RPMI7951 (cell line): ENCODE data around the gene GPM6B. TPM values are rescaled to one million over a fixed set of nuclear protein-coding genes. Genes with fewer than 3 reads are reported as not detected.

Source experiments
- DNase-seq: peaks from one replicate; pipeline ENCODE4 v3.0.0-alpha.2; 2012; ENCODE audit warnings: low read depth
- total RNA-seq: library from RNA; depleted of rRNA; stranded (reverse); fragments of >200 nt; shearing (Covaris generic); gene quantifications from 2 replicates; pipeline ENCODE4 v1.2.3, GENCODE V29; 2014

GPM6B gene
- total RNA-seq, 1 experiment from 2014 or later: 2.4 TPM

- no peak for DNase-seq
These were observed 8.4 kb upstream of the GPM6B start for GRCh38 chrX:13825178-13825762.

GRCh38 chrX:13824746-13825145 lies 7.9 kb upstream of the GPM6B start:
- no peak for DNase-seq

- no peak for DNase-seq
These were observed 4.8 kb upstream of the GPM6B start for GRCh38 chrX:13821738-13822137.

DNA sequence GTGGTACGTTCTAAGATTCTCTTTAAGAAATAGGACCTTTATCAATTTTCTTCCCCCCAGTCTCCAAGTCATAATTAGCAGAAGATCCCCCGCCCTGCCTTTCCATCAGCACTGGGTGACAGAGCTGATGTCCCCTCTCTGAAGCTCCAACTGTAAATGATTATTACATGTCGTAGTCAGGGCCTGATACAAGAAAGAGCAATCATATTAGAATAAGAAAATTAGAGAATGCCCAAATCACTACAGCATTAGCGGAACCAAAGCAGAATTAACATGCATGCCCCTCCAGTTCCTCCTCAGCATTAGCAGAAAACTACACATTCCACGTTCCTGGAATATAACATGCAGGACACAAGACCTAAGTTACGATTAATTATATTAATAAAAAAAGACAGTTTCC lies 717 bp downstream of the GPM6B start:
- no peak for DNase-seq

- no peak for DNase-seq
These were observed 1.2 kb downstream of the GPM6B start for GRCh38 chrX:13815664-13816063.

GRCh38 chrX:13808865-13809264 lies 8.0 kb downstream of the GPM6B start:
- DNase-seq: no peak

DNA sequence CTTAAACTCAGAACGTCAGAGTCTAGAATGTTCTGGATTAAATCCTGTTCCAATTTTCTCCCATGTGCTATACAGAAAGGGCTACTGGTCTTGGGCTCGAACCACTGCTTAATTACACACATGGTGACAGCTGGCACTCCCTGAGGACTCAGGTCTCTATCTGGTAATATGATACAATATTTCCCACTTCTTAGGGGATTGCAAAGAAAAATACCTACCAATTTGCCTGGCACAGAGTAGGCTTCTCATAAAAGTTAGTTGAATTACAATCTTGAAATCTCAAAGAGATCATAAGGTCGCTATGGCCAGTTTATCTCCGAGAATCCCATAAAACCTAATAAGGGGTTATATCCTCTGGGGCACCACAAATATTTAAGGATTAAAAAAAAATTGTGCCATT lies 8.6 kb downstream of the GPM6B start:
- DNase-seq: no peak

- no peak for DNase-seq
These were observed 11.7 kb downstream of the GPM6B start for GRCh38 chrX:13805241-13805640.

DNA sequence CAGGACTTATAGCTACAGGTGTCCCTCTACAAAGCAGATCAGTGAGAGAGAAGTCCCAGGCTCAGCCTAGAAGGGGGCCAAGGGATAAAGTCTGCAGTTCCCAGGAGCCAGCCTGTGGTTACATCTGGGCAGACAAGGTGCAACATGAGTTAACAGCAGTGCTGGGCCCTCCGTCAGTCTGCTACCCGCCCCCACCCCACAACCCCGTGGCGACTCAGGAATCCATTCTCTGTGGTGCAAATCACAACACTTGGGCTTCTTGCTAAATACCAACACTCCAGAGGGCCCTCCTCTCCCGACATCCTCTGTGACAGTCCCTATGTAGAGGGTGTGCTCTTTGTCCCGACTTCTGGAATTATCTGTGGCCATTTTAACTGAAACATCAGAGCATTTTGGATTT lies 13.8 kb downstream of the GPM6B start:
- DNase-seq: no peak

DNA sequence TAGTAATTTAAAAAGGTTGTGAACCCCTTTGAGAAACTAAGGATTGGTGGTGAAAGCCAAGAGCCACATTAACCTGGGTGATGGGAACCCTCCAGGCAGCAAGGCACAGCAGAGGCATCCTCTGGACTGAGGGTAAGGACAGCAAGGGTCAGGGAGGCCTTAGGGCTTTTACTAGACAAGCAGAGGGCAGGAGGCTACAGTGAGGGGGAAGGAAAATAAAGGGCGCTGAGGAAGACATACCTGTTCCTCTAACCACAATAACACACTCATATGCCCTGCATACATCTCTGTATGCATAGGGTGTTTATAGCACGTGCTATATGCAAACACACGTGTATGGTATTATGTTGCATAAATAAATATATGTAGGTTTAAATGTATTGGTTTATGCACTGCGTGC lies 18.7 kb downstream of the GPM6B start:
- no peak for DNase-seq

DNA sequence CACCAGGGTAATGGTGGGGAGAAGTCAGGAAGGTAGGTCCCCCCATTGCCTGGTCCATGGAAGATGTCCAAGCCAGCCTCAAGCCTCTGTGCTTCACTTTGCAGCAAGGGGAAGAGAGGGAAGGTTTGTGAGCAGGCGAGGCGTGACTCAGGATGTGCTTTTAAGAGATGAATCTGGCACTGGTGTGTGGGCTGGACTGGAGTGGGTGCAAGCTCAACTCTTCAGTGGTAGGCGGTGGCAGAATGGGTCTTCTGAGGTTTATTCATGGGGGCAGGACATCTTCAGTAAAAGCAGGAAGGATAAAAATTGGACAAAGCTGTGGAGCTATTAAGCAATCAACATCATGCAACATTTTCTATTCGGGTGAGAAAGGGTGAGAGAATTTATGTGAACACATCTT lies 19.4 kb downstream of the GPM6B start:
- no peak for DNase-seq

DNA sequence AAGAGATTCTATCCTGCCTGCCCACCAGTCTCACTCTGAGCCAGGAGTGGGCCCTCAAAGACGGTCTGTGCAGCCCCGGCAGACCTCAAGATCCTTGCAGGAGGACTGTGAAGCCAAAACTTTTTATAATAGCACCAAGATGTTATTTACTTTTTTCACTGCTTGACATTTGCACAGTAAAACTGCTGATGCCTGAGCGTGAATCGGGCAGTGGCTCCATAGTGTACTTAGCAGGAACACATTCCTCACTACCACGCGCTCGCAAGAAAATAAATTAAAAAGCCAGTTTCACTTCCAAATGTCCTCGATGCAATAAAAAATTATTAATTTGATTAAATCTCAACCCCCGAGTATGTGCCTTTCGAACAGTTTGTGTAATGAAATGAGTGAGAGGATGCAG lies 22.5 kb downstream of the GPM6B start:
- no peak for DNase-seq

GRCh38 chrX:13793897-13794296 lies 23.0 kb downstream of the GPM6B start:
- DNase-seq: no peak

DNA sequence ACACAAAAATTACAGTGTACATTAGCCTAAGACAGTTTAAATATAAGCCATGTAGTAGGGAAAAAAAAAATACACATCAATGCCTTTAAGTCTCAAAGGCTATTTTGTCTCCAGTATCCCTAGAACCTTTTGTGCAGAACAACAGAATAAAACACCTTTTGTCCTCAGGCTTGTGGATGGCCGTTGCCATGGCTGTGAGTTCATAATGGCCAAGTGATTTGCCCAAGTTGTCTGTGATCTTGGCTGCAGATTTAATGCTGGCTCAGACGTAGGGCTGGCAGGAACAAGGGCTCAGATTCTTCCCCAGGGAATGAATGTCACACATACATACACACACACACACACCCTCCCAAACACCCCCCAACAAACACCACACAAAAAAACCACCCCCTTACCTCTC lies 25.3 kb downstream of the GPM6B start:
- DNase-seq: peak; percentile 5

- no peak for DNase-seq
These were observed 25.7 kb downstream of the GPM6B start for GRCh38 chrX:13791145-13791544.

DNA sequence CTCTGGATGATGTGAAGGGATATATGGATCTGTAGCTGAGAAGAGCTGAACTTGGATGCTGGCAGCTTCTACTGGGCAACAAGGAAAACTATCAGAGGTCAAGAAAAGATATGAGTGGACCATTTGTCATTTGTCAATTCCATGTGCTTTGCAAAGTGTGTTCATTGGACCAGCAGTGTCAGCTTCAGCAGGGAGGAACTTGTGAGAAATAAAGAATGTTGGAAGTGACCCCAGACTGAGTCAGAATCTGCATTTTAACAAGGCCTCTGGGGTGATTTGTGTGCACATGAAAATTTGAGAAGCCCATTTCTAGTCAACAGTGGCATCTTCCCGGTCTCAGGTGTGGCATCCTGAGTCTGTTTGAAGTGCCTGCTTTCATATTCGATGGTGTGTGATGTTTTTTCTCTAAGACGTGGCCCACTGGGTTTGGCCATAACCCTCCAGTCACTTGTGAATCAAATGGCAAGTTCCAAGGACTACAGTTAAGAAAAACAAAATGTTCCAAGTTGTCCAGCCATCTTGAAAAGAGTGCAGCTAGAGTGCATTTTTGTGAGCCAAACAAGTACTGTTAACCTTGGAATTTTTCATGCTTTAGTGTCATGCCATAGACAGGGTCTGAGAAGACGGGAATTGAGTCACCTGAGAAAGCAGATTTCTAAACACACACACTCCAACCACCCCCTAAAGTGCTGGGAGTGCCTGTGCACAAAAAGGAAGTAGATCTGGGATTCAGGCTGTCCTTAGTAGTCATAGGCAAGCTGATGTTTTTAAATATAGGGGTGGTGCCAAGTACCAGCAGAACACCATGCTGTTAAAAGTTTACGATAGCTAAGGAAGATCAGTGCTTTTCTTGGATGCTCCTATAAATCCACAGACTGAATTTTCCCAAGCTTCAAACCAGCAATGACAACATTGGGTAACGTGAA lies 26.4 kb downstream of the GPM6B start:
- DNase-seq: no peak

DNA sequence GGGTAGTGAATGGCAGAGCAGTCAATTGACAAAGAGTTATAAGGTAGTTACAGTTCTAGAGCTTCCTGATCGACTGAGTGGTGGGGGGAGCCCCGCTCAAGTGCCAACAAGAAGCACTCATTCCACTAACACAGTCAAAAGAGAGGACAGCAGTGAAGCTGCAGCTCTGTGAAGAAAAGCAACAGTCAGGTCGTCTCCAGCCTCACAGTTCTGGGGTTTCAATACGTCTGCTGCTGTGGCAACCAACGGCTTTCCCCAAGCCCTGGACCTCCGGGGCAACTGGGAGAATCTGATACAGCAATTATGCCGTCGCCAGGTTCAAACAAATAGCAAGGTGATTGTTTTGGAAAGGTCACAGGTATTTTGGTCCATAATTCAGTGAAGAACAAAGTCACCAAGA lies 30.8 kb downstream of the GPM6B start:
- DNase-seq: no peak

DNA sequence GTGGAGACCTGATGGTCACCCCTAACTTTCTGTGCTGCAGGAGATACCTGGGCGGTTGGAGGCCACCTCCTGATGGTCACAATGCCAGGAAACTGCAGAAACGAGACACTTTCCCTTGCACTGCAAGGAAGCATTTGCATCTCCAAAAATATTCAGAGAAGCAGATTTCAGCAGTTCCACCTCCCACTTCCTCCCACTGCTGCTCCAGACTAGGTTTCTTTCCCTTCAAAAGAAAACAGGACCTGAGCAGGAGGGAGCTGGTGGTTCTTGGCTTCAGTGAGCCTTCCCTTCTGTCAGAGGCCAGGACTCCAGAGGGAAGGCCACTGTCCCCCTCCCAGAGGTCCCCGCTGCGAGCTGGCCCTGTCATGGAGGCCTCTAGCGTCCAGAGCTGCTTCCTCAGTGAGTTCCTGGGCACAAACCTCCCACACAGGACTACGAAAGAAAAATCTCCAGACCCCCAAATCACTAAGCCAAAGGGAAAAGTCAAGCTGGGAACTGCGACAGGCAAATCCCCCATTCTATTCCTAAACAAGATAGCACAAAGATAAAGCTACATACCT lies 35.9 kb downstream of the GPM6B start:
- no peak for DNase-seq

- peak; percentile 21 for DNase-seq
These were observed 38.0 kb downstream of the GPM6B start for GRCh38 chrX:13778916-13779315.

GRCh38 chrX:13776387-13776786 lies 40.5 kb downstream of the GPM6B start:
- DNase-seq: no peak

GRCh38 chrX:13775837-13776236 lies 41.1 kb downstream of the GPM6B start:
- no peak for DNase-seq

DNA sequence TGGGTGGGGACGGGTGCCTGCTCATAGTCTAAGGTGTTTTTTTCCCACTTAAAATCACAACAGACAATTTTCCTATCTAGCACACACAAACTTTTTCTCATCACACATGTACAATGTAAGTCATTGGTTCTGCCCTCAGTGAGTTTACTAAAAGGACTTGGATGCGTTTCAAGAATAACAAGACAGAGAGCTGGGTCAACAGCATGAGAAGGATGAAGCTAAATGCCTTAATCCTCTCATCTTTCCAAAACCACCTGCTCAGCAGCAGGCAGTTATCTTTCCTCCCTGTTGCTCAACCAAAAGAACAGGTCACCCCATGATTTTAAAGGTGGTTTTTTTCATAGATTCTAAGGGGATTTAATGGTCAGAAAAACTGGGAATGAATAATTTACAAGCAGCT lies 42.2 kb downstream of the GPM6B start:
- no peak for DNase-seq

GRCh38 chrX:13770013-13770535 lies 46.8 kb downstream of the GPM6B start:
- DNase-seq: no peak
